22Rv1 (cell line): ENCODE results near the gene BPIFB3.

Experiments used
- CTCF ChIP-seq: fragments of 450-650 bp; IDR thresholded peaks from 2 replicates; pipeline ENCODE4 v1.5.1; 2017; ENCODE audit warnings: mild to moderate bottlenecking
- ZFX ChIP-seq: fragments of 450-650 bp; IDR thresholded peaks from 2 replicates; pipeline ENCODE4 v1.6.1; 2017; ENCODE audit warnings: antibody characterized with exemption, borderline replicate concordance

GRCh38 chr20:33020278-33021161 is 33.2 kb upstream of the BPIFB3 start:
- TF ChIP-seq CTCF (no peak), ZFX (no peak)
